ENCODE measurements around the gene PHF8.

Gene PHF8

GRCh38 chrX:54044126-54044876 lies at the start of gene PHF8:
TSS of gene PHF8 (minus strand) at chrX:54044473. CDS start at chrX:54042728, 1,745 bp downstream.
- ATAC-seq, result peak; percentile 89 to 92

DNA sequence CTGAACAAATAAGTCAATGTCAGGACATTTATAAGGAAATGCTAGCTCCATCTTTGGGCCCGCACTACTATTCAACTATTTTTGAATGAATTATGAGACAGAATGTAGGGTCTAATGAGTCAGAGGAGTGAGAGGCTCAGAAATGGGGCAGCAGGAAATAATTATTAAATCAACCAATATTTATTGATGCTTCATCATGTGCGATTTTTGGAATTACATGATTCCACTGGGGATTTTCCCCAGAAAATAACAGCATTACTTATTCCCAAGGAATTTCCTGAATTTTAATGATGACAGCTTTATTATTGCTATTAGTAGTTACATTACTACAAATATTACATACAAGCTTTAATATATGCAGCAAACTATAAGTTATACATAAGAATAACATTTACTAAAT lies 49.3 kb upstream of the PHF8 start:
- no peak for ATAC-seq

DNA sequence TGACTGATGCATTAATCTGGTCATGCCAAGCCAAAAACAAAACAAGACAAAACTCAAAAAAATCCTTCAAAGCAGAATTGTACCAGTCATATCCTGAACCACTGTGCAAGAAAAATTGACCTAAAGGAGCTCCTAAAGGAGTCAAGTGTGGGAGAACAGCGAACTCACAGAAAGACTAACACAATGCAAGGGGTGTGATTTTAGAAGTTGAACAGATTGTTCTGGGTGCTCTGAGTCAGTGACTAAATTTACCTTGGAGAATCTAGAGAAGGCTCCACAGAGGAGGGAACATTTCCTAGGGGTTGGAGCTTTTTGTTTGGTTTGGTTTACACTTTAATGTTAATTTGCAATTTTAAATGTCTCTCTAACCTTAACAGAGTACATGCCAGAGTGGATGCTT lies 48.9 kb upstream of the PHF8 start:
- no peak for ATAC-seq

DNA sequence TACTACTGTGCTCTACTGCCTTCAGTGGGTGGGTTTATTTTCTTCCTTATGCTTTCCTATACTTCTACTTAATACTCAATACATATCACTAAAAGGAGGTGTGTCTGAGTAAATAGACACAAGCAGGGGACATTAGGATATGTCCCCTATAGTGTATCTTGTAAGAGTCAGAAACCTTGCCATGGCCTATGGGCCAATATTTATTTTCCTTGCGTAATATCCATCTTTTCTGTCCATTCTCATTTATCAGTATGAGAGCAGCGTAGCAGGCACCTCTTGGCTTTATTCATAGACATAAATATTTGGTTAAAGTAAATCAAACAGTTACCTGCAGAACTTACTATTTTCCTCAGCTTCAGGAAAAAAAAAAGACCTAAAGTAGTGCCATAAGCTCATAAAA lies 46.6 kb upstream of the PHF8 start:
- no peak for ATAC-seq

- no peak for ATAC-seq
Observed at GRCh38 chrX:54089191-54089590, 44.9 kb upstream of the PHF8 start.

DNA sequence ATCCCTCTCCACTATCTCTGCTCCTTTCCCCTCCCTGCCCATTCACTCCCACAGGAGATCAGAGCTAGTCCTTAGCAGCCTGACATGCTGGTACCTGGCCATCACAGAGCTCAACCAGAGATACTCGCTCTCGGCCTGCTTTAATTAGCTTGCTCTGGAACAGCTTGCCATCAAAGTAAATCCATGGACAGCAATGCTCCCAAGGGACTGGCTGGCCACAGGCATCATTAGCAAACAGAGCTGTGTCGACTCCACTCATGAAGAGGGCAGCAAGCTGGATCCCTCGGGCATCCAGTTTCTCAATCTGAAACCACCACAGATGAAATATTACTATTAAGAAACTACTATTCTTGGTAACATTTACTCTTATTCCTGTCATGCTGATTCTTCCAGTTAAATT lies 43.4 kb upstream of the PHF8 start:
- ATAC-seq, result no peak

- ATAC-seq, result no peak
Observed at GRCh38 chrX:54085666-54086065, 41.4 kb upstream of the PHF8 start.

GRCh38 chrX:54076903-54077302 lies 32.6 kb upstream of the PHF8 start:
- ATAC-seq, result no peak

DNA sequence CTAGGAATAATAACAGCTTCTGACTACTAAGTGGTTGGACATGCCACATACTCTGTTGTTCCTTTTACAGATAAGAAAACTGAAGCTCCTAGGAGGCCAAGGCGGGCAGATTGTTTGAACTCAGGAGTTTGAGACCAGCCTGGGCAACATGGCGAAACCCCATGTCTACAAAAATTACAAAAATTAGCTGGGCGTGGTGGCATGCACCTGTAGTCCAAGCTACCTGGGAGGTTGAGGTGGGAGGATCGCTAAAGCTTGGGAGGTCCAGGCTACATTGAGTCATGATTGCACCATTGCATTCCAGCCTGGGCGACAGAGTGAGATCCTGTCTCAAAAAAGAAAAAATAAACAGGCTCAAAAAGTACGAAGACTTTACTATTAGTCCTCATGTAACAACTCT lies 30.6 kb upstream of the PHF8 start:
- no peak for ATAC-seq

DNA sequence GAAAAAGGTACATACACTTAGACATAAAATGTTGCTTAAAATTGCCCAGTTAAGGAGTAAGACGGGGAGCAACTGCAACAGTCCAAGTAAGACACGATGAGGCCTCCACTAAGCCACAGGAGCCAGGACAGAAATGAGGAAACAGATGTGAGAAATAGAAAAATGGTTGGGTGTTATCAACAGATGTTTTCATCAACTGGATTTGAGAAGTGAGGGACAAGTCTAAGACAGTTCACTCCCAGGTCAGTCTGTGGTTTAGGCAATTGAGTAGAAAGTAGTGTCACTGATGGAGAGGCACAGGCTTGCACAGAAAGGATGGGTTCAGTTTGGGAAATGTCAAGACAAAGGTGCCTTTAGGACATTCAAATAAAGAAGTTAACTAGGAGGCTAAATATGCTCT lies 23.5 kb upstream of the PHF8 start:
- no peak for ATAC-seq

GRCh38 chrX:54066841-54067240 lies 22.6 kb upstream of the PHF8 start:
- no peak for ATAC-seq

DNA sequence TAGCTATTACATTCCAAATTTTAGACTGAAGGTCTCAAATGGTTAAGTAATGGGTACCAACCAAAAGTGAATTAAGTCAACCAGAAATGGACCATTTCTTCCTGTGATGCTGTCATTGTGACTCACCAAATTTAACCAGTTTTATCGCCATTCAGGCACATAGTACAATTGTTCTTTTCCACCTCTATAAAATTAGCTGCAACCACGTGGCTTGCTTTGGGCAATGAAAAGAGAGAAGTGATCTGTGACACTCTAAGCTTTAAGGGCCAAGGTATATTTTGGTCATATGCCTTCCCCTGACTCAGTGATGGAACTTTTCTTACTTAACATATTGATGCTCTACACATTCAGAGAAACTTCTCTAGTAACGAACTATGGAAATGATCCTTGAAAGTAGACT lies 20.3 kb upstream of the PHF8 start:
- ATAC-seq, result no peak

DNA sequence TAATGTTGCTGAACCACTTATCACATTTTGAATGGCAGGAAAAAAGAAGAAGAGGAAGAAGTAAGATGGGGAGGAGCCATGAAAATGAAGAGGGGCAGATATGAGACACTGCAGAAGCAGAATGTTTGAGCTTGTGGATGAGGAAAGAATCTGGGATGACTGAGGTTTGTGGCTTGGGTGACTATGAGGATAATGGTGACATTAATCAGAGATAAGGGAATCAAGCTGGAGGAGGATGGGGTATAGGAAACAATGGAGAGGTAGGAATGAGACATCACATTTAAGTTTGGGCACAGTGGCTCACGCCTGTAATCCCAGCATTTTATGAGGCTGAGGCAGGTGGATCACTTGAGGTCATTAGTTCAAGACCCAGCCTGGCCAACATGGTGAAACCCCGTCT lies 19.1 kb upstream of the PHF8 start:
- ATAC-seq, result no peak

- no peak for ATAC-seq
Observed at GRCh38 chrX:54049801-54050200, 5.5 kb upstream of the PHF8 start.

DNA sequence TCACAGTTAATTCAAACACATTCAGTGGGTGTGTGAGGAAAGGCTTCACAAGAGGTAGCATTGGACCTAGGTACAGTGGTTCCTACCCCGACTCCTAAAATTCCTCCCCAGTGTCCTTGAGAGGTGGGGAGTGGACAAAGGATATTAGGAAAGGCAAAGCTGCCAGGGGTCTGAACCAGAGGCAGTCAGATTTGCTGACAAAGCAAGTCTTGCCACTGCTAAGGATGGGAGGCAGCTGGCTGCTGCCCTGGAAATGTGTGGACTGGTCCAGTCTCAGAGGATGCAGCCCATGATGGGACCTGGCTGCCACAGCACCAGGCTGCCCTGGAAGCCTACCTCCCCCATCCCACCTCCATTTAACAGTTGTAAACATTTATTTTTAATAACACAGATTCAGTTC lies 4.1 kb upstream of the PHF8 start:
- ATAC-seq, result no peak

GRCh38 chrX:54045563-54046228 lies 1.4 kb upstream of the PHF8 start:
- ATAC-seq, result no peak

DNA sequence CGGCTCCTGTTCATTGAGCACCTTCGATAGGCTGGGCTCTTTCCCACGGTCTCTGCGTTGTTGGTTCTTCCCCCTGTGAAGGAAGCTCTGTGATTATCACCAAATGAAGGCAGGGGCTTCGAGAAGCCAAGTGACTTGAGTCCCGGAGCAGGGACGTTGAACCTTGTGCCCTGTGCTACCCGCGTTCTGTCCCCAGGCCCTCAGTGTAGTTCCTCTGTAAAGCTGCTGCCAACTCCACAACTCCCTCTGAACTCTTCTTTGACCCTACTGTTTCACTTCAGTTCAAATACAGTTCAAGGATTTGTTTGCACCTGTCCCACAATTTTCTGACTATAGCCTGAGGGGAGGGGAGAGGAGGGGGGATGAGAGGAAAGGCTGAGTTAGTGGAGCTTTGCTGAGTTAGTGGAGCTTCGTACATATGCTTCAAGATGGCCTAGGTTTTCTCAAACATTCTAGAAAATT lies 635 bp upstream of the PHF8 start:
- no peak for ATAC-seq

GRCh38 chrX:54043541-54044125 lies 640 bp downstream of the PHF8 start:
- ATAC-seq, result no peak

- ATAC-seq, result no peak
Observed at GRCh38 chrX:54043056-54043455, 1.2 kb downstream of the PHF8 start.

GRCh38 chrX:54042609-54043021 lies 1.7 kb downstream of the PHF8 start:
- no peak for ATAC-seq

DNA sequence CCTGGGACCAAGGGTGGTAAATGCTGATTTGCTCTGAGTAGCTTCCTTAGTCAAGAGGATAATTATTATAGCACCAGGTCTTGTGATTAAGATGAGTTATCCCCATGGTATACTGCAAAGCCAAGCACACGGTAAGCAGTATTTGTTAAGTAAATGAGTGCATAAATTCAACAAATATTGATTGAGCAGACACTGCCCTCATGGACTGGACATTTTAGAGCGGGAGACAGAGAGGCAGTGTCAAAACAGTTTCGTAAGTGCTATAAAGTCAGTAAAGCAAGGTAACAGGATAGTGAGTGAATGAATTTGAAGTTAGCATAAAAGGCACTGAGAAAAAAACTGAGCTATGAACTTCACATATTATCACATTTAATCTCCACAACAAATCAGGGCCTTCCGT lies 13.9 kb downstream of the PHF8 start:
- no peak for ATAC-seq

DNA sequence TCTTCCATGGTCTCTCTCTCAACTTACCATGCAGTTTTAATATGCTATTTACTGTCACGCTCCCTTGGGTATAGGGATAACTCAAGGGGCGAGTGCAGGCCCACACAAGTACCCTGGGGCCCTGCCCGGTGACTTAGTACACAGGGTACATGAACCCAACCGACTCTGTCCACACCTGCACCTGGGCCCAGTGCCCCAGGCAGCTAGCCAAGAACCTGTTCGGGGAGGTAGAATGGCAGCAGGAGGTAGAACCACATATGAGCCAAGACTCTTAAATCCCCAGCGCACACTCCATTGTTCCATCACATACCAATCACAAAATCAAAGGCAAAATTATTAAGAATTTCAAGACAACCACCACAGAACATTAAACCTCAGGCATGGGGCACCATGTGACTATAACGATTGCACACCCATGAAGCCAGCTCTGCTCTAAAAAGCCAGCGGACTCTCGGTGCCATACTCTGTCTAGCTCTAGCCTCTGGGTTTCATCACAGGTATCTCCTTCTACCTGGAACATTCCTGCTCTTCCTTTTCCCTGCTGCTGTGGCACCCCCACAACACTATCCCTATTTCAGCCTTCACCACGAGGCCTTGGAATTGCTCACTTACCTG lies 14.6 kb downstream of the PHF8 start:
- no peak for ATAC-seq

GRCh38 chrX:54024350-54024749 lies 19.9 kb downstream of the PHF8 start:
- ATAC-seq, result no peak
